IMR-90 (cell line): ENCODE data around the gene HDDC3. TPM values are rescaled to one million over a fixed set of nuclear protein-coding genes. Genes with fewer than 3 reads are reported as not detected.

Experiments
- ATAC-seq: fragments of 200-7000 bp; cut with Tn5 transposase; 2 replicates; pipeline ENCODE4 v1.9.1; 2020; ENCODE audit warnings: low read depth, mild to moderate bottlenecking, moderate library complexity
- BruUV-seq: library from RNA; stranded (reverse); fragments of 400-500 nt; replicated peaks from 2 replicates; lab custom pipeline; 2021; lab: Mats Ljungman, UMichigan
- CTCF ChIA-PET: fragments of 300-600 bp; formaldehyde crosslinking; extraction: SDS; loops from one replicate; lab custom pipeline; 2021; ENCODE audit warnings: antibody characterized with exemption; lab: Yijun Ruan, JAX
- POLR2A ChIA-PET: fragments of 300-600 bp; sonication (Branson Sonifier 250); formaldehyde crosslinking; loops from one replicate; lab custom pipeline; 2022; ENCODE audit warnings: antibody characterized with exemption; ENCODE audit not compliant: unreplicated experiment; lab: Charles Lee
- DNase-seq: peaks from one replicate; pipeline ENCODE4 v3.0.0; 2013
- H2AFZ ChIP-seq: replicated peaks from 2 replicates; pipeline ENCODE3; 2013; ENCODE audit warnings: low read length, mild to moderate bottlenecking; ENCODE audit not compliant: poor library complexity
- H2AK5ac ChIP-seq: 2 replicates; pipeline ENCODE4 v1.6.1; 2013; ENCODE audit warnings: low read depth, low read length, inconsistent platforms
- H2AK9ac ChIP-seq: replicated peaks from 2 replicates; pipeline ENCODE3; 2013; ENCODE audit warnings: mild to moderate bottlenecking, low read depth, low read length, moderate library complexity; ENCODE audit not compliant: poor library complexity
- H2BK120ac ChIP-seq: 2 replicates; pipeline ENCODE4 v1.6.1; 2013; ENCODE audit warnings: low read depth, low read length, inconsistent platforms
- H2BK15ac ChIP-seq: 3 replicates; pipeline ENCODE4 v1.6.1; 2013; ENCODE audit warnings: low read depth, low read length, inconsistent platforms
- H2BK20ac ChIP-seq: 2 replicates; pipeline ENCODE4 v1.6.1; 2013; ENCODE audit warnings: low read depth, mild to moderate bottlenecking, inconsistent platforms, low read length, moderate library complexity
- H2BK5ac ChIP-seq: 2 replicates; pipeline ENCODE4 v1.6.1; 2013; ENCODE audit warnings: mild to moderate bottlenecking, low read depth, low read length, inconsistent platforms; ENCODE audit not compliant: poor library complexity, severe bottlenecking
- H3K14ac ChIP-seq: replicated peaks from 2 replicates; pipeline ENCODE4 v1.6.1; 2013; ENCODE audit warnings: low read depth, low read length, inconsistent platforms
- H3K18ac ChIP-seq: 2 replicates; pipeline ENCODE4 v1.6.1; 2013; ENCODE audit warnings: low read depth, low read length, control low read depth
- H3K23ac ChIP-seq: 2 replicates; pipeline ENCODE4 v1.6.1; 2013; ENCODE audit warnings: low read depth, low read length, inconsistent platforms
- H3K27ac ChIP-seq: 2 replicates; pipeline ENCODE4 v1.5.1; 2013; ENCODE audit warnings: mild to moderate bottlenecking, control low read depth, low read length; ENCODE audit not compliant: insufficient read depth
- H3K27me3 ChIP-seq: 2 replicates; pipeline ENCODE4 v1.6.1; 2013; ENCODE audit warnings: low read length; ENCODE audit not compliant: control insufficient read depth, insufficient read depth
- H3K36me3 ChIP-seq: 2 replicates; pipeline ENCODE4 v1.6.1; 2013; ENCODE audit warnings: low read length, mixed read lengths; ENCODE audit not compliant: control insufficient read depth, insufficient read depth
- H3K4ac ChIP-seq: 2 replicates; pipeline ENCODE4 v1.6.1; 2013; ENCODE audit warnings: low read depth, low read length, inconsistent platforms
- H3K4me1 ChIP-seq: 2 replicates; pipeline ENCODE4 v1.6.1; 2013; ENCODE audit warnings: low read length, mixed read lengths; ENCODE audit not compliant: control insufficient read depth, insufficient read depth
- H3K4me2 ChIP-seq: 2 replicates; pipeline ENCODE4 v1.6.1; 2013; ENCODE audit warnings: low read depth, mild to moderate bottlenecking, control low read depth, low read length, moderate library complexity
- H3K4me3 ChIP-seq: 2 replicates; pipeline ENCODE4 v1.5.1; 2013; ENCODE audit warnings: low read depth, mild to moderate bottlenecking, control low read depth, low read length, moderate library complexity; ENCODE audit not compliant: insufficient read depth
- H3K56ac ChIP-seq: 2 replicates; pipeline ENCODE4 v1.6.1; 2013; ENCODE audit warnings: low read length, inconsistent platforms; ENCODE audit not compliant: insufficient read depth; ENCODE audit errors: extremely low read depth
- H3K79me1 ChIP-seq, 2 experiments: 2 replicates each; pipeline ENCODE4 v1.6.1; 2013; ENCODE audit warnings: low read length in 2 of 2, inconsistent platforms in 1 of 2, low read depth in 1 of 2
- H3K9ac ChIP-seq: 2 replicates; pipeline ENCODE4 v1.6.1; 2013; ENCODE audit warnings: low read depth, low read length, control low read depth
- H3K9me1 ChIP-seq: 2 replicates; pipeline ENCODE4 v1.6.1; 2013; ENCODE audit warnings: low read length, inconsistent platforms; ENCODE audit not compliant: insufficient read depth
- H3K9me3 ChIP-seq: 2 replicates; pipeline ENCODE4 v1.6.1; 2013; ENCODE audit warnings: low read length; ENCODE audit not compliant: control insufficient read depth, insufficient read depth
- H4K20me1 ChIP-seq: 2 replicates; pipeline ENCODE4 v1.6.1; 2013; ENCODE audit warnings: low read length, inconsistent platforms; ENCODE audit not compliant: insufficient read depth
- H4K5ac ChIP-seq: 2 replicates; pipeline ENCODE4 v1.6.1; 2013; ENCODE audit warnings: mild to moderate bottlenecking, low read depth, low read length, control low read depth
- H4K8ac ChIP-seq, 2 experiments: 2 replicates each; pipeline ENCODE4 v1.6.1; 2013; ENCODE audit warnings: low read depth in 2 of 2, low read length in 2 of 2, control low read depth in 1 of 2, inconsistent platforms in 1 of 2
- H4K91ac ChIP-seq: 2 replicates; pipeline ENCODE4 v1.6.1; 2013; ENCODE audit warnings: low read depth, low read length, inconsistent platforms; ENCODE audit not compliant: insufficient read depth
- BHLHE40 ChIP-seq: fragments of 150-350 bp; IDR thresholded peaks from 2 replicates; pipeline ENCODE4 v1.6.1; 2016; ENCODE audit warnings: mild to moderate bottlenecking, low read depth, low read length
- CEBPB ChIP-seq: IDR thresholded peaks from 2 replicates; pipeline ENCODE4 v1.6.1; 2012; ENCODE audit warnings: low read depth, low read length, improper control_type of control experiment
- CHD1 ChIP-seq: IDR thresholded peaks from 2 replicates; pipeline ENCODE4 v1.6.1; 2012; ENCODE audit warnings: low read depth, low read length, improper control_type of control experiment
- FOS ChIP-seq: fragments of 150-350 bp; IDR thresholded peaks from 2 replicates; pipeline ENCODE4 v1.6.1; 2016; ENCODE audit warnings: low read depth, low read length
- MAFK ChIP-seq: IDR thresholded peaks from 2 replicates; pipeline ENCODE4 v1.6.1; 2012; ENCODE audit warnings: low read depth, low read length, improper control_type of control experiment
- MAZ ChIP-seq: IDR thresholded peaks from 2 replicates; pipeline ENCODE4 v1.6.1; 2012; ENCODE audit warnings: low read depth, mild to moderate bottlenecking, low read length, improper control_type of control experiment, moderate library complexity, borderline replicate concordance
- MXI1 ChIP-seq: IDR thresholded peaks from 2 replicates; pipeline ENCODE4 v1.6.1; 2012; ENCODE audit warnings: low read depth, mild to moderate bottlenecking, low read length, moderate library complexity, borderline replicate concordance
- NFE2L2 ChIP-seq: fragments of 150-350 bp; IDR thresholded peaks from 2 replicates; pipeline ENCODE4 v1.6.1; 2016; ENCODE audit warnings: low read depth, mild to moderate bottlenecking, low read length
- POLR2A ChIP-seq: IDR thresholded peaks from 2 replicates; pipeline ENCODE4 v1.6.1; 2012; ENCODE audit warnings: mild to moderate bottlenecking, low read depth, low read length
- RAD21 ChIP-seq: IDR thresholded peaks from 2 replicates; pipeline ENCODE4 v1.6.1; 2012; ENCODE audit warnings: low read length, improper control_type of control experiment
- RCOR1 ChIP-seq: IDR thresholded peaks from 2 replicates; pipeline ENCODE4 v1.6.1; 2012; ENCODE audit warnings: mild to moderate bottlenecking, low read length, improper control_type of control experiment; ENCODE audit not compliant: insufficient replicate concordance
- RFX5 ChIP-seq: IDR thresholded peaks from 2 replicates; pipeline ENCODE4 v1.8.0; 2012; ENCODE audit warnings: low read depth, mild to moderate bottlenecking, low read length, moderate library complexity
- SMC3 ChIP-seq: fragments of 150-350 bp; IDR thresholded peaks from 2 replicates; pipeline ENCODE4 v1.6.1; 2016; ENCODE audit warnings: low read depth, mild to moderate bottlenecking, antibody characterized with exemption, low read length, moderate library complexity
- USF2 ChIP-seq: fragments of 150-350 bp; IDR thresholded peaks from 2 replicates; pipeline ENCODE4 v1.6.1; 2017; ENCODE audit warnings: mild to moderate bottlenecking, antibody characterized with exemption, low read length, low read depth
- WGBS, 2 experiments: methylation state at CpG; one replicate each; pipeline versions ENCODE4 v1.1.5 to v1.1.7; 2013; ENCODE audit warnings: missing lambda C conversion rate in 2 of 2; ENCODE audit not compliant: insufficient read length in 1 of 2; ENCODE audit errors: extremely low coverage in 2 of 2; 5-methylcytosine and 5-hydroxymethylcytosine counted together
- dilution Hi-C: fragments of 300-500 bp; cut with HindIII; formaldehyde crosslinking; loops from one replicate; pipeline ENCODE4 v1.14.3; 2018; ENCODE audit warnings: low sequenced_read_pairs; ENCODE audit not compliant: unreplicated experiment
- in situ Hi-C: fragments of 300-500 bp; cut with MboI; formaldehyde crosslinking; loops from 3 replicates; pipeline ENCODE4 v1.14.3; 2019; ENCODE audit warnings: low sequenced_read_pairs, inconsistent platforms, mixed read lengths
- intact Hi-C: fragments of 100-400 bp; cut with micrococcal nuclease; formaldehyde crosslinking; loops from 2 replicates; pipeline ENCODE4 v1.10.0; 2022
- polyA plus RNA-seq, 3 experiments: library from polyadenylated mRNA; depleted of rRNA; stranded (reverse); fragments of >200 nt; gene quantifications; 2 replicates each; pipeline ENCODE4 v1.2.3, GENCODE V29; 2012; ENCODE audit warnings: low replicate concordance in 1 of 3
- total RNA-seq: library from RNA; depleted of rRNA; stranded (reverse); fragments of >200 nt; gene quantifications from 2 replicates; pipeline ENCODE4 v1.2.3, GENCODE V29; 2012
- TF ChIP-seq, protein P1 (sequence below): conservative IDR thresholded peaks from 2 replicates; pipeline ENCODE4 v1.5.1; 2012; ENCODE audit warnings: mild to moderate bottlenecking, low read depth, low read length, improper control_type of control experiment

The HDDC3 gene
- total and polyA plus RNA-seq, 2 of the 4 experiments (the other 2 are of a cell fraction) = 7.9 to 10.7 TPM

- dilution Hi-C loops = no loop called here
- CTCF ChIA-PET = no interaction called here
- TF ChIP-seq MXI1 (no peak), NFE2L2 (no peak), RFX5 (no peak), USF2 (no peak), CHD1 (no peak), FOS (no peak), MAFK (no peak), RAD21 (no peak), POLR2A (no peak), RCOR1 (no peak), SMC3 (no peak), BHLHE40 (no peak), MAZ (no peak), CEBPB (no peak)
- TF ChIP-seq, protein P1, sequence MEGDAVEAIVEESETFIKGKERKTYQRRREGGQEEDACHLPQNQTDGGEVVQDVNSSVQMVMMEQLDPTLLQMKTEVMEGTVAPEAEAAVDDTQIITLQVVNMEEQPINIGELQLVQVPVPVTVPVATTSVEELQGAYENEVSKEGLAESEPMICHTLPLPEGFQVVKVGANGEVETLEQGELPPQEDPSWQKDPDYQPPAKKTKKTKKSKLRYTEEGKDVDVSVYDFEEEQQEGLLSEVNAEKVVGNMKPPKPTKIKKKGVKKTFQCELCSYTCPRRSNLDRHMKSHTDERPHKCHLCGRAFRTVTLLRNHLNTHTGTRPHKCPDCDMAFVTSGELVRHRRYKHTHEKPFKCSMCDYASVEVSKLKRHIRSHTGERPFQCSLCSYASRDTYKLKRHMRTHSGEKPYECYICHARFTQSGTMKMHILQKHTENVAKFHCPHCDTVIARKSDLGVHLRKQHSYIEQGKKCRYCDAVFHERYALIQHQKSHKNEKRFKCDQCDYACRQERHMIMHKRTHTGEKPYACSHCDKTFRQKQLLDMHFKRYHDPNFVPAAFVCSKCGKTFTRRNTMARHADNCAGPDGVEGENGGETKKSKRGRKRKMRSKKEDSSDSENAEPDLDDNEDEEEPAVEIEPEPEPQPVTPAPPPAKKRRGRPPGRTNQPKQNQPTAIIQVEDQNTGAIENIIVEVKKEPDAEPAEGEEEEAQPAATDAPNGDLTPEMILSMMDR = no peak
Observed at GRCh38 chr15:90889736-90890456, 42.5 kb downstream of the HDDC3 start.

More at GRCh38 chr15:90889736-90890456, 42.5 kb downstream of the HDDC3 start:
- Histone ChIP-seq H3K9me1 (no peaks in the 10 kb centered on the region), H3K4me1 (peaks cover 6% of the 10 kb centered on the region; the same call in 1 of the 2 replicates), H2BK5ac (no peak overlapping the region), H3K14ac (no peak overlapping the region), H2BK120ac (no peak overlapping the region), H2BK15ac (no peak overlapping the region), H3K27ac (no peak overlapping the region), H3K18ac (no peak overlapping the region), H3K4me3 (no peak overlapping the region), H3K36me3 (peaks cover 20% of the 10 kb centered on the region), H2AK5ac (no peak overlapping the region), H4K5ac (no peak overlapping the region), H3K27me3 (no peaks in the 10 kb centered on the region), H3K56ac (no peak overlapping the region), H4K91ac (no peak overlapping the region), H3K4ac (no peak overlapping the region), H3K9me3 (no peaks in the 10 kb centered on the region), H4K20me1 (no peaks in the 10 kb centered on the region), H2AFZ (peak overlapping the region; percentile 23), H3K23ac (no peak overlapping the region), H4K8ac (no peak overlapping the region), H3K79me1 (peaks cover 0 to 8% of the 10 kb centered on the region in 2 experiments; a peak in 2 of 4 replicates), H2AK9ac (no peak overlapping the region), H2BK20ac (no peak overlapping the region), H3K9ac (no peak overlapping the region), H3K4me2 (no peak overlapping the region)
- DNase-seq (no peak), ATAC-seq (no peak)
- WGBS, 2 experiments = 85% methylated on average over 16 of the region's 31 CpGs; no CpG with 5 or more reads in 1 of the 2 experiments
- no TSS peak for BruUV-seq
- in situ Hi-C loops = loop anchor here (5.0 to 25.0 kb wide), 3 partner anchors 248 to 578 kb away; no protein-coding TSS in a partner anchor
- POLR2A ChIA-PET = no interaction called here
- intact Hi-C loops = loop anchor here (5.0 kb wide), 3 partner anchors 173 to 398 kb away; partner anchors contain the start of gene BLM
